Ovary (tissue), 9 donors: ENCODE measurements around the gene MAJIN. TPM values are rescaled to one million over a fixed set of nuclear protein-coding genes. Genes with fewer than 3 reads are reported as not detected.

Experiments
- DNase-seq, 5 donors: peaks; one replicate each; pipeline ENCODE4 v3.0.0-alpha.2; 2019 to 2020
- H3K27ac ChIP-seq, 2 donors: fragments of 200-600 bp; one replicate each; pipeline versions ENCODE4 v1.5.1 to v1.8.0; 2019 to 2022
- H3K27me3 ChIP-seq: fragments of 200-600 bp; one replicate; pipeline ENCODE4 v1.8.0; 2022
- H3K36me3 ChIP-seq: fragments of 200-600 bp; sonication (generic); one replicate; pipeline ENCODE4 v1.5.1; 2019
- H3K4me1 ChIP-seq: one replicate; pipeline ENCODE4 v1.8.1; 2013; ENCODE audit warnings: mild to moderate bottlenecking, moderate library complexity; ENCODE audit not compliant: insufficient read depth
- H3K4me3 ChIP-seq: fragments of 200-600 bp; sonication (generic); one replicate; pipeline ENCODE4 v1.5.1; 2017
- H3K9me3 ChIP-seq, 2 donors: fragments of 200-600 bp in 1 of 2; sonication (generic) in 1 of 2; one replicate each; pipeline versions ENCODE4 v1.5.1 to v1.8.1; 2013 to 2019; ENCODE audit warnings: mild to moderate bottlenecking in 1 of 2, moderate library complexity in 1 of 2
- CTCF ChIP-seq, 3 donors: fragments of 450-650 bp in 2 of 3; fragments of 200-600 bp in 1 of 3; IDR thresholded peaks; one replicate each; pipeline versions ENCODE4 v1.5.1 to v1.8.0; 2016 to 2022; ENCODE audit warnings: antibody characterized with exemption in 3 of 3, mild to moderate bottlenecking in 1 of 3
- EP300 ChIP-seq: sonication (generic); formaldehyde crosslinking; IDR thresholded peaks from one replicate; pipeline ENCODE4 v1.6.1; 2017; ENCODE audit warnings: antibody characterized with exemption
- POLR2A ChIP-seq: fragments of 450-650 bp; IDR thresholded peaks from one replicate; pipeline ENCODE4 v1.6.1; 2017; ENCODE audit warnings: antibody characterized with exemption, mild to moderate bottlenecking, moderate library complexity
- WGBS, 3 donors: extraction: QIAGEN DNeasy Blood & Tissue Kit in 1 of 3; methylation state at CpG; one replicate each; pipeline versions ENCODE4 v1.1.5 to v1.1.7; 2013 to 2017; 5-methylcytosine and 5-hydroxymethylcytosine counted together
- intact Hi-C, 4 donors: fragments of 100-400 bp; cut with DNase I; formaldehyde crosslinking; loops; one replicate each; pipeline versions ENCODE4 v1.11.0 to v1.15.1; 2022 to 2023
- polyA plus RNA-seq, 2 donors: library from polyadenylated mRNA; stranded (reverse); fragments of 200-250 nt in 1 of 2; fragments of 350-450 nt in 1 of 2; fragmentation: Illumina TruSeq in 1 of 2; extraction: RNeasy Lipid Tissue Mini Kit (QIAGEN cat#74804) in 1 of 2; gene quantifications; one replicate each; pipeline ENCODE4 v1.2.3, GENCODE V29; 2013 to 2014
- total RNA-seq, 7 donors: library from RNA; depleted of rRNA in 2 of 7; stranded (reverse); fragments of >200 nt in 2 of 7; fragmentation: NEBNext Ultra II Directional in 3 of 7; extraction: Animal tissue kit (Norgen Biotek cat#: 25700) in 3 of 7; gene quantifications; one replicate each; pipeline versions ENCODE4 v1.1.0 to v1.2.4, GENCODE V29; 2016 to 2023
- donor health status: DM: no; HTN: no; CAD: no; lungs with moderate emphysema.
- donor health status: DM: no; HTN: no; CAD: no.
- donor health status: Bipolar disorder and iron deficiency.
- donor health status: DM: yes; HTN: yes; CAD: no.
- donor health status: DM: no; HTN: no; CAD: no.
- donor health status: DM: yes; HTN: yes; CAD: no.

Gene MAJIN
- total and polyA plus RNA-seq, 9 donors = 0.46 TPM; not detected in 8

- no peak overlapping the region for H3K27ac ChIP-seq
- H3K27me3 ChIP-seq = no peaks in the 10 kb centered on the region
- H3K4me1 ChIP-seq = peaks cover 2% of the 10 kb centered on the region
- 95 to 96% (median 96%) methylated on average over 6 of the region's 6 CpGs for WGBS, 3 donors
- intact Hi-C loops = loop anchor here in 3 of 4 donors (5.0 to 10.0 kb wide), 3 partner anchors 79 to 173 kb away; partner anchors contain the start of genes CDC42BPG (in 3 of the 3), TM7SF2 (in 1 of the 3), VPS51 (in 1 of the 3) and ZNHIT2 (in 1 of the 3)
- H3K36me3 ChIP-seq = no peaks in the 10 kb centered on the region
- no peak for DNase-seq
- no peak overlapping the region for H3K4me3 ChIP-seq
- H3K9me3 ChIP-seq = no peaks in the 10 kb centered on the region
- TF ChIP-seq CTCF (IDR thresholded peaks at IDR 0.05) (no peak), POLR2A (no peak), EP300 (no peak)
Observed at GRCh38 chr11:65017937-65018336, 46.0 kb upstream of the MAJIN start.

GRCh38 chr11:65016705-65017104 is 44.8 kb upstream of the MAJIN start:
- no peak for TF ChIP-seq EP300
- no peak for TF ChIP-seq CTCF (IDR thresholded peaks at IDR 0.05)
- no peak for TF ChIP-seq POLR2A
- intact Hi-C loops = loop anchor here in 3 of 4 donors (5.0 to 10.0 kb wide), 3 partner anchors 81 to 172 kb away; partner anchors contain the start of genes CDC42BPG (in 3 of the 3), TM7SF2 (in 1 of the 3), VPS51 (in 1 of the 3) and ZNHIT2 (in 1 of the 3)
- 76 to 84% (median 77%) methylated on average over 4 of the region's 4 CpGs for WGBS, 3 donors
- no peaks in the 10 kb centered on the region for H3K36me3 ChIP-seq
- no peak overlapping the region for H3K4me3 ChIP-seq
- no peaks in the 10 kb centered on the region for H3K27me3 ChIP-seq
- DNase-seq = no peak
- no peak overlapping the region for H3K27ac ChIP-seq
- peaks cover 2% of the 10 kb centered on the region for H3K4me1 ChIP-seq
- H3K9me3 ChIP-seq = no peaks in the 10 kb centered on the region

- peak overlapping the region; percentile 56 for H3K4me3 ChIP-seq
- H3K4me1 ChIP-seq = peaks cover 2% of the 10 kb centered on the region
- H3K36me3 ChIP-seq = no peaks in the 10 kb centered on the region
- H3K27ac ChIP-seq = peak overlapping the region; percentile 94 to 99
- intact Hi-C loops = loop anchor here (5.0 to 10.0 kb wide), 7 partner anchors 73 to 170 kb away; partner anchors contain the start of genes CDC42BPG (in 3 of the 4), TM7SF2 (in 2 of the 4), VPS51 (in 2 of the 4) and ZNHIT2 (in 2 of the 4)
- no peaks in the 10 kb centered on the region for H3K9me3 ChIP-seq
- no peaks in the 10 kb centered on the region for H3K27me3 ChIP-seq
- 27 to 31% (median 29%) methylated on average over 23 of the region's 23 CpGs for WGBS, 3 donors
- TF ChIP-seq POLR2A (no peak), CTCF (IDR thresholded peaks at IDR 0.05) (no peak), EP300 (no peak)
- no peak for DNase-seq
Observed at GRCh38 chr11:65014726-65015227, 42.9 kb upstream of the MAJIN start.

- H3K4me1 ChIP-seq = peaks cover 2% of the 10 kb centered on the region
- DNase-seq = peak; percentile 92 to 95 (median 93)
- no peaks in the 10 kb centered on the region for H3K36me3 ChIP-seq
- H3K27ac ChIP-seq = peak within 1 kb of the TSS; percentile 94 to 99
- H3K4me3 ChIP-seq = peak within 1 kb of the TSS; percentile 56
- intact Hi-C loops = loop anchor here (1.0 to 10.0 kb wide), 8 partner anchors 73 to 169 kb away; partner anchors contain the start of genes CDC42BPG (in 3 of the 4), TM7SF2 (in 2 of the 4), ZNHIT2 (in 2 of the 4) and FAU (in 1 of the 4)
- WGBS, 3 donors = 1 to 2% (median 1%) methylated on average over 70 to 96 of the region's 96 CpGs
- H3K9me3 ChIP-seq = no peaks in the 10 kb centered on the region
- no peaks in the 10 kb centered on the region for H3K27me3 ChIP-seq
- no peak for TF ChIP-seq EP300
- peak; percentile 74 to 93 (median 83) for TF ChIP-seq CTCF (IDR thresholded peaks at IDR 0.05)
- TF ChIP-seq POLR2A = peak; percentile 32
Observed at GRCh38 chr11:65013888-65014725, 42.2 kb upstream of the MAJIN start, which contains the start of gene ARL2. TSS of gene ARL2 (plus strand) at chr11:65014160. CDS start at chr11:65014208, 48 bp downstream.
